ENCODE results near the gene CUL1. TPM values are rescaled to one million over a fixed set of nuclear protein-coding genes. Genes with fewer than 3 reads are reported as not detected.

The CUL1 gene
- total RNA-seq, 6 experiments from 2014 or later, result 42.9 to 50.9 (median 49.2) TPM

- no peak overlapping the region for H3K27ac Mint-ChIP-seq
- H3K27me3 Mint-ChIP-seq (ENCODE audit: insufficient read depth), result peaks cover 5% of the 10 kb centered on the region
- no peak for DNase-seq
- H3K4me3 Mint-ChIP-seq, result no peak overlapping the region
- no peaks in the 10 kb centered on the region for H3K9me3 Mint-ChIP-seq
- H3K36me3 Mint-ChIP-seq (ENCODE audit: low read depth), result peaks cover 3% of the 10 kb centered on the region; the same call in 1 of the 2 replicates
- no peak for TF ChIP-seq CTCF (IDR thresholded peaks at IDR 0.05)
- peaks cover 17% of the 10 kb centered on the region for H3K4me1 Mint-ChIP-seq (ENCODE audit: low read depth)
These were observed 26.7 kb upstream of the CUL1 start for GRCh38 chr7:148672041-148672440.

GRCh38 chr7:148674689-148675088 lies 24.0 kb upstream of the CUL1 start:
- H3K36me3 Mint-ChIP-seq (ENCODE audit: low read depth), result peaks cover 3% of the 10 kb centered on the region; the same call in 1 of the 2 replicates

GRCh38 chr7:148676291-148676690 lies 22.4 kb upstream of the CUL1 start:
- no peak overlapping the region for H3K4me3 Mint-ChIP-seq
- peaks cover 4% of the 10 kb centered on the region; the same call in 1 of the 2 replicates for H3K4me1 Mint-ChIP-seq (ENCODE audit: low read depth)
- H3K36me3 Mint-ChIP-seq (ENCODE audit: low read depth), result peaks cover 3% of the 10 kb centered on the region; the same call in 1 of the 2 replicates
- H3K27me3 Mint-ChIP-seq (ENCODE audit: insufficient read depth), result peaks cover 4% of the 10 kb centered on the region
- no peaks in the 10 kb centered on the region for H3K9me3 Mint-ChIP-seq
- H3K27ac Mint-ChIP-seq, result no peak overlapping the region
- TF ChIP-seq CTCF (IDR thresholded peaks at IDR 0.05), result no peak
- DNase-seq, result no peak

More at GRCh38 chr7:148674689-148675088, 24.0 kb upstream of the CUL1 start:
- TF ChIP-seq CTCF (IDR thresholded peaks at IDR 0.05), result no peak
- H3K4me3 Mint-ChIP-seq, result no peak overlapping the region
- no peaks in the 10 kb centered on the region for H3K9me3 Mint-ChIP-seq
- H3K27ac Mint-ChIP-seq, result no peak overlapping the region
- H3K4me1 Mint-ChIP-seq (ENCODE audit: low read depth), result peaks cover 17% of the 10 kb centered on the region
- DNase-seq, result no peak
- H3K27me3 Mint-ChIP-seq (ENCODE audit: insufficient read depth), result peaks cover 2% of the 10 kb centered on the region

GRCh38 chr7:148681821-148682220 lies 16.9 kb upstream of the CUL1 start:
- H3K4me1 Mint-ChIP-seq (ENCODE audit: low read depth), result no peaks in the 10 kb centered on the region
- H3K27me3 Mint-ChIP-seq (ENCODE audit: insufficient read depth), result peaks cover 2% of the 10 kb centered on the region; the same call in 1 of the 2 replicates
- no peak for DNase-seq
- H3K36me3 Mint-ChIP-seq (ENCODE audit: low read depth), result 0 out of 2 replicates have a peak, but pooled peaks cover 7% of the 10 kb centered on the region
- peaks cover 7% of the 10 kb centered on the region for H3K9me3 Mint-ChIP-seq
- H3K27ac Mint-ChIP-seq, result no peak overlapping the region
- TF ChIP-seq CTCF (IDR thresholded peaks at IDR 0.05), result no peak
- H3K4me3 Mint-ChIP-seq, result no peak overlapping the region

GRCh38 chr7:148684289-148684830 lies 14.3 kb upstream of the CUL1 start:
- no peak overlapping the region for H3K4me3 Mint-ChIP-seq
- peaks cover 6% of the 10 kb centered on the region; the same call in 1 of the 2 replicates for H3K4me1 Mint-ChIP-seq (ENCODE audit: low read depth)
- H3K36me3 Mint-ChIP-seq (ENCODE audit: low read depth), result 0 out of 2 replicates have a peak, but pooled peaks cover 7% of the 10 kb centered on the region
- TF ChIP-seq CTCF (IDR thresholded peaks at IDR 0.05), result no peak
- peaks cover 2% of the 10 kb centered on the region for H3K27me3 Mint-ChIP-seq (ENCODE audit: insufficient read depth)
- peaks cover 7% of the 10 kb centered on the region for H3K9me3 Mint-ChIP-seq
- no peak overlapping the region for H3K27ac Mint-ChIP-seq
- no peak for DNase-seq
